GM11168 (cell line): Measurements from ENCODE around the gene OR5C1.

Experiments used
- in situ Hi-C: fragments of 300-500 bp; cut with MboI; formaldehyde crosslinking; loops from one replicate; pipeline ENCODE4 v1.12.0; 2022; ENCODE audit warnings: low sequenced_read_pairs; ENCODE audit not compliant: unreplicated experiment

Gene OR5C1

DNA sequence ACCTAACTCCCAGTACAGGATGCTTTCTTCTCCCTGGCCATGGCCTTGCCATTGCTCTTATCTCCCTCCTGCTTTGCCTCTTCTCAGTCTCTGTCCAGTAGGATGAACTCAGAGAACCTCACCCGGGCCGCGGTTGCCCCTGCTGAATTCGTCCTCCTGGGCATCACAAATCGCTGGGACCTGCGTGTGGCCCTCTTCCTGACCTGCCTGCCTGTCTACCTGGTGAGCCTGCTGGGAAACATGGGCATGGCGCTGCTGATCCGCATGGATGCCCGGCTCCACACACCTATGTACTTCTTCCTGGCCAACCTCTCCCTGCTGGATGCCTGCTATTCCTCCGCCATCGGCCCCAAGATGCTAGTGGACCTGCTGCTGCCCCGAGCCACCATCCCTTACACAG is at the start of gene OR5C1:
Gene OR5C1, plus strand, starts transcription at position 103 of the 400 bp plus-strand sequence. Its CDS starts 0 bp downstream, at position 103.
- in situ Hi-C loops = no loop called here

DNA sequence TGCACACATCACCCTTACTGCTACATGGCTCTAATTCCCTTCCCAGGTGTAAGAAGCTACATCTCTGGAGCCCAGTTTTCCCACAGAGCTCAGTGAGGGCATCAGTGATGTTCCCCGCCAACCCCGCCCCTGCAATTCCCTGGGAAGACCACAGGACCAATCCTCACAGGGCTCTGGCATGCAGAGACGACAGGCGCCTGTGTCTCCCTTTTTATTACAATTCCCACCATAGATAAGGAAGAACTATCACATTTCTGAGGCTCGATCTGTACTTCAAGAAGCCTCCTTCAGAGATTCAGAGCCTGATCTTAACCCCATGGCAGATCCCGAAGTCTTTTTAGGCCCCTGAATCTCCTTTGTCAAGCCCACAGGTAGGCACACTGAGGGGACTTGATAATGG is 46.7 kb upstream of the OR5C1 start, which contains the start of gene OR1L6:
Gene OR1L6, plus strand, starts transcription at position 301 of the 400 bp plus-strand sequence. CDS start 7,545 bp downstream, outside the sequence.
- in situ Hi-C loops = no loop called here

DNA sequence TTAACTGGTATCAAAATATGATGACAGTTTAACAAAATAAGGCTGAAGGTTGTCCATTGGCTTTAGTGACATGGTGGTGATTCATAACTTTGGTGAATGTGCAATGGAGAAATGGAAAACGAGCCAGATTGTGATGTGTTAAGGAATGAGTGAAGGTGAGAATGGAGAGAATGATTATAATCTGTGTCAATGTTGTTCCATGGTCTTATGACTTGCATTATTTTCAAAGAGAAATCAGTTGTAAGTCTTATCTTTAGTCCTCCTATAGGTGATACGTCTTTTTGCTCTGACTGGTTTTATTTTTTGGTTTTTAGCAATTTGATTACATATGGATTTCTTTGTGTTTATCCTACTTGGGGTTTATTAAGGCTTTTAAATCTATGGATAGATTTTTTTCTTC is 33.9 kb upstream of the OR5C1 start:
- in situ Hi-C loops = no loop called here

DNA sequence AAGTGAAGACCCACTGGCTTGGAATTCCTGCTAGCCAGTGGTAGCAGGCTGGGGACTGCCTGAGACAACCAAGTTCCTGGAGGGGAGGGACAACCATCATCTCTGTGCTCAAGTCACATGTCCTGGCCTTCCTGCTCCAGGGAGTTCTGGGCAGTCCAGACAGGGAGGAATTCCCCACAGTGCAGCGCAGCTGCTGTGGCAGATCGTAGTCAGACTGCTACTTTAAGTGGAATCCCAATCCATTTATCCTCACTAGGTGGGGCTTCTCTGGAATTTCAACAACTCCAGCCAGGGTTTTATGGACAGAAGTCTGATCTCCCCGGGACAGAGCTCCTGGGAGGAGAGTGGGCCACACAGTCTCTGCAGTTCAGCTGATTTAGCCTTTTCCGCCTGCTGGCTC is 20.9 kb upstream of the OR5C1 start:
- in situ Hi-C loops = no loop called here

DNA sequence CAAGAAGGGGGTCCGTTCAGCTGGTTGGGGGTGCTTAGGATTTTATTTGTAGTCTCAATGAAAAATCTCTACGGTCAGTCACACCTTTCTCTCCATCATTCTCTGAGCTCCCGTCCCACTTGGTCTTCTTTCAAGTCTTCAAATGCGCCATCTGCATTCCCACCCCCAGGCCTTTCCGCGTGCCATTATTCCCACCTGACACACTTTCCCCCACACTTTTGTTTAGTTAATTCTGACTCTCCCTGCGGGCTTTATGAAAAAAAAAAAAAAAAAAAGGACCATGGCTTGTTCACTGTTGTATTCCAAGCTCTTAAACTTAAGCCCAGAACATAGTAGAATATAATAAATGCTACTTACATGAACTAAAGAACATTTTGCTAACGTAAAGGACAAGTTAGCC is 11.7 kb upstream of the OR5C1 start:
- in situ Hi-C loops = no loop called here

DNA sequence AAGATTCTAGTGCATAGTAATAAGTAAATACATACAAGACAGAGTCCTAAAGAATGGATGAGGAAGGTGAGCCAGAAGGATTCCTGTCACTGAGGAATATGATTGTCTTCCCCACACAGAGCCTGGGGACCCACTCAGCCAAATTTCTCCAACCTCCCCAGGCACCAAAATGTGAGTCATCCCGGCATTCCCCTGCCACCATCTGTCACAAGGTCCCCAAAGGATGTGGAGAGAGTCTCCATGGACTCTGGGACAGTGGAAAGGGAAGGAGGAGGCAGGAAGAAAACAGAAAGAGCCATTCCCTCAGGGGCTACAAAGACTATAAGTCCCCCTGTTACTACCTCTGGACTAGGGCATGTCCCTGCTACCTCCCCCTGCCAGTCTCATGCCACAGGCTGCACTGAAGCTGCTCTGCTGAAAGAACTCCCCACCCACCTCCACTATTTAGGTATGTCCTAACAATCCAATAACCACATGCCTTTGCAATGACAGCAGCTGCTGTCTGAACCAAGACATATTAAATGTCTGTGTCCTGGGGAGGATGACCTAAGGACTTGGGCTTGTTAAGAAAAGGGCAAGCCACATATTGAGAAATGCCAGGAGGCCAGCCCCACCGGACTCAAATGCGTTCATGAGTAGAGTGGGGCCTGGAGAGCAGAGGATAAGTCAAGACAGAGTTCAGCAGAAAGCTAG is 10.7 kb upstream of the OR5C1 start:
- in situ Hi-C loops = no loop called here

DNA sequence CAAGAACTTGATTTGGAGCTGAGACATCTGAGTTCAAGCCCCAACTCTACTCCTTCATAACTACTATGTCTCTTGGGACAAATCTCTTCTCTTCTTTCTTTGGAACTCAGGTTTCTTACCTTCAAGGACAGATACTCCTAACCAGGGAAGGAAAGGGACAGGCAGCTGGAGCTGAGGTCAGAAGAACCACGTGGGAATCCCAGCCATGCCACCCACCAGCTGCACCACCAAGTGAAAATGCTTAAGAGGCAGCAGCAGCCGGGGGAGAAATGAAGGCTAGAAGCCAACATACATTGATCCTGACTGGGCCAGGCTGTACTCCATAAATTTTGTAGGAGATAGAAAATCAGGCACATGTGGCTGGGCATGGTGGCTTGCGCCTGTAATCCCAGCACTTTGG is 9.6 kb upstream of the OR5C1 start:
- in situ Hi-C loops = no loop called here

DNA sequence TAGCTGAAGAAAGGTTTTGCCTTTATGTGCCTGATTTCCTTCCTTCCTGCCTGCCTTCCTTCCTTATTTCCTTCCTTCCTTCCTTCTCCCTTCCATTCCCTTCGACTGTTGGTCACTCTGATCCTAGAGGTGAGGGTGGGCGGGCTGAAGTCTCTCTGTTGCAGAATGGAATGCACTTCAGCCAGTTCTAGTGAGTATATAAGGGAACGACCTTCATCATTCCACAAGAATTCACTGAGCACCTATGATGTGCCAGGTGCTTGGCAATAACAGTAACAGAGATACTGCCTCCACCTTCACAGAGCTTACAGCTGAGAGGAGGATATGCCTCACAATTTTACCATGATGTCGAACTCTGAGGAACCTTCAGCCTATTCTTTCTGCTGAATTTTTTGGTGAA is 8.7 kb upstream of the OR5C1 start:
- in situ Hi-C loops = no loop called here

DNA sequence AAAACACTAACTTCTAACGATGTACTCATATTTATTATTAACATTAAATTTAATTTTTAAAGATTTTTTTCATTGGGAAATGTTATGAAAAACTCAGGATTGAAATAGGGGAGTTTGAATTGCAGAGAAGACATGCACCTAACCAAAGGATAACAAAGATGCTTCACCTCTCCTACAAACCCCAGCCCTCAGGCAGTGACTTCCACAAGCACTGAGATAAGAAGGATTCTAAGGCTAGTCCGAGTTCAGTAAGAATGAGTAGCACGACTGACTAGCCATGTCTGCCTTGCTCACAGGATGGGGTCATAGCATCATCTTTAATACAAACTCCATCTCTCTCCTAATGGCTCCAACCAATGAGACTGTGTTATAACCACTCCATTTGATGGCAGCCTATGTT is 7.1 kb upstream of the OR5C1 start:
- in situ Hi-C loops = no loop called here

DNA sequence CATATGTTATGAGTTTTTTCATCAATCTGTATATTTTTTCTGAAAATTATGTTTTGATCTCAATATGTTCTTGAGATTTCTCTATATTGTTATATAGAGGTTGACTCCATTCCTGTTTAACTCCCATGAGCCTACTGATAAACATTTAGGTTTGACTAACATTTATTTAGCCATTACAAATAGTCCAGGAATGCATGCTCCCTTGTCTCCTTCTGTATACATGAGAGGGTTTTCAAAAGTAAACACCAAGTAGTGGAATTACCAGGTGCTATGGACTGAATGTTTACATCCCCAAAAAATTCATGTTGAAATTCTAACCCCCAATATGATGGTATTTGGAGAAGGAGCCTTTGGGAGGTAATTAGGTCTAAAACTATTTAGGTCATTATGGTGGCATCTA is 3.5 kb upstream of the OR5C1 start:
- in situ Hi-C loops = no loop called here

DNA sequence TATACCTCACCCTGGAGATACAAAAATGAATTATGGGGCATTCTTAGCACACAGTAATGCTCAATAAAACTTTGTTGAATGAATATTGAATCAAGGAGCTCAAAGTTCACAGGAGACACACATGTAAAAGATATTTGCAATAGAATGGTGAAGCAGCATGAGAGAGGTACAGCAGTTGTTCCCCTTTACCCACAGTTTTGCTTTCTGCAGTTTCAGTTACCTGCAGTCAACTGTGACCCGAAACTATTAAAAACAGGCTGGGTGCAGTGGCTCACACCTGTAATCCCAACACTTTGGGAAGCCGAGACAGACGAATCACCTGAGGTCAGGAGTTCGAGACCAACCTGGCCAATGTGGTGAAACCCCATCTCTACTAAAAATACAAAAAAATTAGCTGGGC is 2.4 kb upstream of the OR5C1 start:
- in situ Hi-C loops = no loop called here

DNA sequence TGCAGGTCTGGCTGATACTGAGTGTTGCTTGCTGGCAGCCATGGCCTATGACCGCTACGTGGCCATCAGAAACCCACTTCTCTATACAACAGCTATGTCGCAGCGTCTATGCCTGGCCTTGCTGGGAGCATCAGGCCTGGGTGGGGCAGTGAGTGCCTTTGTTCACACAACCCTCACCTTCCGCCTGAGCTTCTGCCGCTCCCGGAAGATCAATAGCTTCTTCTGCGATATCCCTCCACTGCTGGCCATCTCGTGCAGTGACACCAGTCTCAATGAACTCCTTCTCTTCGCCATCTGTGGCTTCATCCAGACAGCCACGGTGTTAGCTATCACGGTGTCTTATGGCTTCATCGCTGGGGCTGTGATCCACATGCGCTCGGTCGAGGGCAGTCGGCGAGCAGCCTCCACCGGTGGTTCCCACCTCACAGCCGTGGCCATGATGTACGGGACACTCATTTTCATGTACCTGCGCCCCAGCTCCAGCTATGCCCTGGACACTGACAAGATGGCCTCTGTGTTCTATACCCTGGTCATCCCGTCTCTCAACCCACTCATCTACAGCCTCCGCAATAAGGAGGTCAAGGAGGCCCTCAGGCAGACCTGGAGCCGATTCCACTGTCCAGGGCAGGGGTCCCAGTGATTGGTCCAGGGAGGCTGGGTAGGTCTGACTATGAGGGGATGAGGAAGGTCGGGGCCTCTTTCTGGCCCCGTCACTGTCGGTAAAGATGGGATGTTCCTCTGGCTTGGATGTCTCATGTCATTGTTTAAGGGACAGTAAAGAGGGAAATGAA is 718 bp downstream of the OR5C1 start:
- in situ Hi-C loops = no loop called here

DNA sequence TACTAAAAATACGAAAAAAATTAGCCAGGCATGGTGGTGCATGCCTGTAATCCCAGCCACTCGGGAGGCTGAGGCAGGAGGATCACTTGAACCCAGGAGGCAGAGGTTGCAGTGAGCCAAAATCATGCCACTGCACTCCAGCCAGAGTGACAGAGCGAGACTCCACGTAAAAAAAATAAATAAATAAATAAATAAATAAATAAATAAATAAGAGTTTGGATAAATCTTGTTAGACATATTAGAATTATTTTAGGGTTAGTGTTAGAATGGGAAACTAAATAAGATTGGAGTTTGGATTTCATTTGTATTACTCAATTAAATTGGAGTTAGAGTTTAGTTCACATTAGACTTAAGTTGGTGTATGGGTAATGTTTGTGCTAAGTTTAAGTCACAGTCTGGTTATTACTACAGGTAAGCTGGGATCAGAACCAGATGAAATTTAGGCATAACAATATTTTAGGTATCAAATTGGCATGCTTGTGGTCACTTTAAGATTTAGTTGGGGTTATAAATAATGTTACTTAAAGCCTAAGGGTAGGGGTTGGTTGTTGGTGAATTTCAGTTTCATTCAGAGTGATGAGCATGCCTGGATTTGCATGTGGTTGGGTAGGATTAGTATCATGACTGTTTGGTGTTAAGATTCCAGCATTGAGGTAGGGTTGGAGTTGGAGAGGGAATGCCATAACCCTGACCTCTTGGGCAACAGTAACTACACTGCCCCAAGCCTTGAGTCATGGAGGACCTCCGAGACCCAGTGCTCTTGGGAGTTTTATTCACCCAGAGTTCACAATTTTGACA is 3.3 kb downstream of the OR5C1 start:
- in situ Hi-C loops = no loop called here

DNA sequence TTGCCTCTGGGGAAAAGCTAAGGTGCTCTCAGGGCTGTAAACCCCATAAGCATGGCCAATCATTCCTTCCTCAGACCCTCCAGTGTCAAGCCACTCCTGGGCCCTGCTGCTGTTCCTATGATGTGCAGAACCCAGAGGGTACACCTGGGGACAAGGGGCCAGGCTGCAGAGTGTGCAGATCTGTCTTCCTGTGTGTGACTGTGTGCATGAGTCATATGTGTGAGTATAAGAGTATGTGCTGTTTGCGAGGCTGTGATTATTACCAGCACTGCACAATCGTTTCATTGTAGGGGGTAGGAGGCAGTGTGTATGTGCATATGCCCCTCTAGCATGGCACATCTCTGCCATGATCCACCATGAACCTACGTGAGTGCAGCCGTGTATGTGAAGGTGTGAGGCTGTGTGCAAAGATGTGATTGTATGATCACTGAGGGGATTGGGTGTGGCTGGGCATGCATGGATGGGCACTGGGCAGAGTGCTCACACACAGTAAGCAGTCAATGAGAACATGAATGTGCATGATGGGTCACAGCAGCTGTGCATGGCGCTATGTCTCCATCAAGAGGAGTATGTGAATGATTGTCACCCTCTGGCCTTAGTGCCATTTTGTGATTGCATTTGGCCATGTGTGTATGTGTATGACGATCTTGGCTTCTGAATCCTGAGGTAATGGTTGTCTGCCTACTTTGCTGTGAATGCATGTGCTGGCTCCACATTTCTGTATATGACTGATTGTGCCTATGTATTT is 8.8 kb downstream of the OR5C1 start:
- in situ Hi-C loops = no loop called here

DNA sequence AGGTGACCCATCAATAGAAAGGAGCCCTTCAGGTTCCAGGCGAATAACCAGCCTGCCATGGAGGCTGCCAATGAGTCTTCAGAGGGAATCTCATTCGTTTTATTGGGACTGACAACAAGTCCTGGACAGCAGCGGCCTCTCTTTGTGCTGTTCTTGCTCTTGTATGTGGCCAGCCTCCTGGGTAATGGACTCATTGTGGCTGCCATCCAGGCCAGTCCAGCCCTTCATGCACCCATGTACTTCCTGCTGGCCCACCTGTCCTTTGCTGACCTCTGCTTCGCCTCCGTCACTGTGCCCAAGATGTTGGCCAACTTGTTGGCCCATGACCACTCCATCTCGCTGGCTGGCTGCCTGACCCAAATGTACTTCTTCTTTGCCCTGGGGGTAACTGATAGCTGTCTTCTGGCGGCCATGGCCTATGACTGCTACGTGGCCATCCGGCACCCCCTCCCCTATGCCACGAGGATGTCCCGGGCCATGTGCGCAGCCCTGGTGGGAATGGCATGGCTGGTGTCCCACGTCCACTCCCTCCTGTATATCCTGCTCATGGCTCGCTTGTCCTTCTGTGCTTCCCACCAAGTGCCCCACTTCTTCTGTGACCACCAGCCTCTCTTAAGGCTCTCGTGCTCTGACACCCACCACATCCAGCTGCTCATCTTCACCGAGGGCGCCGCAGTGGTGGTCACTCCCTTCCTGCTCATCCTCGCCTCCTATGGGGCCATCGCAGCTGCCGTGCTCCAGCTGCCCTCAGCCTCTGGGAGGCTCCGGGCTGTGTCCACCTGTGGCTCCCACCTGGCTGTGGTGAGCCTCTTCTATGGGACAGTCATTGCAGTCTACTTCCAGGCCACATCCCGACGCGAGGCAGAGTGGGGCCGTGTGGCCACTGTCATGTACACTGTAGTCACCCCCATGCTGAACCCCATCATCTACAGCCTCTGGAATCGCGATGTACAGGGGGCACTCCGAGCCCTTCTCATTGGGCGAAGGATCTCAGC is 11.6 kb downstream of the OR5C1 start, which contains the start of gene OR1K1:
Gene OR1K1, plus strand, starts transcription at position 58 of the 995 bp plus-strand sequence. Its CDS starts 0 bp downstream, at position 58.
- in situ Hi-C loops = loop anchor here (25.0 kb wide), 1 partner anchor 663 kb away; no protein-coding TSS in a partner anchor

DNA sequence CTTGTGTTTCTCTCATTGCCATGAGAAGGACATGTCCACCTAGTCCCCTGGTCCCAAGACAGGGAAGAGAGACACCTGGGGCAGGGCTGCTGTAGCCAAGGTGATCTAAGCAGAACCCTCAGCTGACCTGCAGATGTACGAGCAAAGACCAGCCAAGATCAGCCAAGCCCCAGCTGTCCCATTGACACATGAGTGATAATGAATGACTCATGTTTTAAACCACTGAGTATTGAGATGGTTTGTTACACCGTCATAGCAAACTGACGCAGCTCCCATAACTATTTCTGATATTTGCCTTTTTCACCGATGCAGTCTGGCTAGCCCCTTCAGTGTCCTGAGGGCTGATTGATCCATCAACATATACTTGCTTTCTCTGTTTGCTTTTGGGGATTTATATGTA is 17.9 kb downstream of the OR5C1 start:
- in situ Hi-C loops = loop anchor here (25.0 kb wide), 1 partner anchor 669 kb away; no protein-coding TSS in a partner anchor

DNA sequence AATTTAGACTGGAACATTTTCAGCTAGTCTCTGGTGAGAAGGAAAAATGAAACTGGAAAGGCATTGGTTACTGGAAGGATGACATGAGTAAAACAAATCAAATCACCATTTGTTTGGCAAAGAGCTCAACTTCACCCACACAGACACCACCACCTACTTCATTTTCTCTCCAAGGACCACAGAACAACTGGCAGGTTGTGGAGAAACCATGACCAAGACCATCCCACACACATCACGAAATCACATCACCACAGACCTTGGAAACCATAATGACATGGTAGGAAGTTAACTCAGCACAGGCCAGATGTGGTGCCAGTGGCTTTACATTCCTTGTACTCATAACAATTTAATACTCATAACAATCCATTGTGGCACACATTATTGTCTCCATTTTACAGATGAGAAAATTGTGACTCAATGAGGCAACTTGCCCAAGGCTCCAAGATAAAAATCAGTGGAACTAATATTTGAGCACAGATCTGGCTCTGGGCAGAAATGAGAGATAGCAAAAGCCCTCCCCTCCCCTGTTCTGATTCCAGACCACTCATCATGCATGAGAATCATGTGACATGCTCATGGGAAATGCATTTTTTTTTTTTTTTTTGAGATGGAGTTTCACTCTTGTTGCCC is 18.7 kb downstream of the OR5C1 start:
- in situ Hi-C loops = loop anchor here (25.0 kb wide), 1 partner anchor 670 kb away; no protein-coding TSS in a partner anchor

DNA sequence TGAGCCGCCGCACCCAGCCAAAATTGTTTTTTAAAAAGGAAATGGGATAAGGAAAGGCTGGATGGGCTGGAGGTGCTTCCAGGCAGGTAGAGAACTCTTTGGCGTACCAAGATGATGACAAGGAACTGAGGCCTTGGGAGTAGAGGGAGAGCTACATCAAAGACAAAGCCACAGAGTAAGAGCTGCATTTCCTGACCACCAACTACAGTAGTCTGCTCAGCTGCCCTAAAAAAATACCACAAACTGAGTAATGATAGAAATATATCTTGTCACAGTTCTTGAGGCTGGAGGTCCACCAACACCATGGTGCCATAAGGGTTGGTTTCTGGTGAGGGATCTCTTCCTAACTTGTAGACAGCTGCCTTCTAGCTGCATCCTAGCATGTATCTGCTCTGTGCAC is 19.4 kb downstream of the OR5C1 start:
- in situ Hi-C loops = loop anchor here (25.0 kb wide), 1 partner anchor 671 kb away; no protein-coding TSS in a partner anchor
